GM19467 (cell line): ENCODE data around the gene PARP9.
A peak's percentile ranks its signal among the peaks of the same experiment; 100 is the strongest.

Source experiments
- ATAC-seq: cut with Tn5 transposase; IDR thresholded peaks from one replicate; pipeline ENCODE4 v1.9.1; 2021; ENCODE audit warnings: mild to moderate bottlenecking, moderate library complexity; ENCODE audit not compliant: unreplicated experiment

The PARP9 gene

DNA sequence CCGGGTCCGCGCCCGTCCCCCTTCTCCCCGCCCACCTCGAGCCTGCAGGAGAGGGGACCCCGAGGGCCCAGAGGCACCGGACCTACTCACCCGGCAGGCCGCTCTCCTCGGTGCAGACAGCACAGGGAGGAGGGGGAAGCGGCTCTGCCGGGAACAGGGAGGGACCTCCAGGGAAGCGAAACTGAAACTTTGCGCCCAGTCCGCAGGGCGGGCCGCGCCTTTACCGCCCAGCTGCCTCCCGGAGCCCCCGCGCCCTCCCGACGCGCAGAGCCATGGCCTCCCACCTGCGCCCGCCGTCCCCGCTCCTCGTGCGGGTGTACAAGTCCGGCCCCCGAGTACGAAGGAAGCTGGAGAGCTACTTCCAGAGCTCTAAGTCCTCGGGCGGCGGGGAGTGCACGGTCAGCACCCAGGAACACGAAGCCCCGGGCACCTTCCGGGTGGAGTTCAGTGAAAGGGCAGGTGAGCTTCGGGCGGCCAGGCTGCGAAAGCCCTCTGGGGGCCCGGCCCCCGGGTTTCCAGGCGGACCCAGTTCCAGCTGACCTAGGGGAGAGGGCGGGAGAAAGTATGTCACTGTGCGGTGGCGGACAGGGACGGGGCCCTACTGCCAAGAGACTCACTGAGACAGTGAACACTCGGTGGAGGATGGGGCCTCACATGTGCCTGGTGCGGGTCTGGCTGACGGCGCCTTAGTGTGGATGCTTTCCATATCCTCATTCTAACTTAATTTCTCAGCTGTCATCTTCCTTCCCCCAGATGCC is at the start of gene PARP9, which contains the start of gene DTX3L:
PARP9 (minus strand) TSS at position 146 of the 758 bp plus-strand sequence. CDS start 4,680 bp downstream, outside the sequence.
DTX3L (plus strand) TSS at position 184 of the 758 bp plus-strand sequence; CDS start at position 273, 89 bp downstream.
- ATAC-seq, result peak; percentile 68

DNA sequence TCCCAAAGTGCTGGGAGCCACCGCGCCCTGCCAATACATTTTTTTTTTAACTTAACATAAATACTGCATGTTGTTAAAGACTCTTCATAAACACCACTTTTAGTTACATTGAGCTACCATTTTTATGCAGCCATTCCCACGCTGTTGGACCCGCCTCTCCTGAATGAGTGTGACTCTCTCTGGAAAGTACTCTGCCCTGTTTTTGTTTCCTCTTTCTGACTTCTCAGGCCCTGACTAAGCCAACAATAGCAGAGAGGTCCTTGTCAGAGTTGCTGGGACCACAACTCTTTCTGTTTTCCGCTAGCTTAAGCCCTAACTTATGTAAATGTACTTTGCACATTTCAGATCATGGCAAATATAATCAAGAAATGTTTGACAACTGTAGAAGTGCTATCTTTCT is 48.6 kb upstream of the PARP9 start:
- ATAC-seq, result no peak

DNA sequence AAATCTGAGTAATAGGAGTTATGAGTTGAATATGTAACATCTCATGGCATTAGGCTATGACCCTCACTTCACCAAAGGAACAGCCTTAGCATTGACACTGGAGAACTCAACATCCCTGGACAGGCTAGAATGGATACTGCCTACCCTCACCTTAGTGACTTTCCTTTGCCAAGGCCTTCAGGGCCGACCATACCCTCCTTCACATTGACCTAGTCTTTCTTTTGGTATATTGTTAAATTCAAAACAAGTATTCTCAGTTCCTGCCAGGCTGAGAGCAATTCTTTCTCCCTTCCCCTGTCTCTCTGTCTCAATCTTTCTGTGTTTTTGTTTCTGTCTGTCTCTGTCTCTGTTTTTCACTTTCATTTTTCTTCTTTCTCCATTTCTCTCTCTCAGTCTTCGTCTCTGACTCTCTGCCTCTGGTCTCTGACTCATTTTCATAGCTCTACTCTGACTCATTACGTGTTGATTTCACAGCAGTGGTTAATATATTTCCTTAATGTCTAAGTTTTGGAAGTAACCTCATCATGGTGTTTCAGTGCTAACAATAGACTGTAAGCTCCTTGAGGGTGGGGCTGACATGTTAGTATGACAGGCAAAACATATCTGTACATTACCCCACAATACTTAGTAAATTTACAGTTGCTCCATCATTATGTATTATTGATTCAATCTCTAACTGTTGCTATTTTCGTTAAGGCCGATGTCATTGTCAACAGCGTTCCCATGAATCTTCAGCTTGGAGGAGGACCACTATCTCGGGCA is 45.9 kb upstream of the PARP9 start:
- peak; percentile 91 for ATAC-seq

DNA sequence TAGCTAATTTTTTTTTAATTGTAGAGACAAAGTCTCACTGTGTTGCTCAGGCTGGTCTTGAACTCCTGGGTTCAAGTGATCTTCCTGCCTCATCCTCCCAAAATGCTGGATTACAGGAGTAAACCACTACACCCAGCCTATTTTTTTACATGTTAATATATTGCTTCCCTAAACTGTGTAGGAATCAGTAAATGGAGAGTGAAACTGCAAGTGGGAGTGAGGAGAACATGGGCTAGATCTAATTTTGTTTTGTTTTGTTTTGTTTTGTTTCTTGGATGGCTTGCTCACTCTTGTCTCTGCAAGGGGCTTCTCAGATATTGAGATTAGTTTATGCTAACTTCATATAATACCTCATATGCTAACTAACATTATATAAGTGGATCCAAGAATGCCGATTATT is 44.8 kb upstream of the PARP9 start:
- no peak for ATAC-seq

DNA sequence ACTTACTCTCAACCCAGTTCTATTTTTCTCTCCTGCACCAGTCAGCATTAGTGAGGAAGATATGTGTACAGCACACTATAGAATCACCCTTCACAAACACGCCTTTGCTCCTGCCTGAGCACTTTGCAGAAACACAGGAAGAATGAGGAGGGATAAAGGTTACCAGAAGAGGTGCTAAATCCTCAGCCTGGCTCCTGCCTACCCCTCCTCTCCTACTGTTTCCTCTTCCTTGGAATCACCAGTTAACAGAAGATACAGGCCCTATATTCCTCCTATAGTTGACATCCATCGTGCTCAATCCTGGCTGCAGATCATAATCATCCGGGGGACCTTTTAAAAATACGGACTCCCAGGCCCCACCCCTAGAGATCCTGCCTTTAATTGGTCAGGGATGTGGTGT is 42.2 kb upstream of the PARP9 start:
- no peak for ATAC-seq

DNA sequence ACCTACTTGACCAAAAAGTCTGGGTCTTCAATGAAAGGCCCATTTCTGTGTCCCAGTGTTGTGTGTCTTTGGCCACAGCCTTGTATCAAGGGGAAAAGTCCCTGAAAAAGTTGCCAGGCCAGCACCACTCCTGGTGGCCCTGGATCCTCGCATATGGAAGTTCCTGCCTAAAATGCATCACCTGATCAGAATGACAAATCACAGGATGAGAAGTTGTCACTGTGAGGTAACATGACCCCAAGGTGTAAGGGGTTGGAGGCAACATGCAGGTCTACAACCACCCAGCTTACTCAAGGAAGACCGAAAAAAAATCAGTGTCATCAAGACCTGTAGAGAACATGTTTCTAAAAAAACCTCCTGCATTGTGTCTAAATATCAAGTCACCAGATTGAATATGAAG is 39.0 kb upstream of the PARP9 start:
- no peak for ATAC-seq

DNA sequence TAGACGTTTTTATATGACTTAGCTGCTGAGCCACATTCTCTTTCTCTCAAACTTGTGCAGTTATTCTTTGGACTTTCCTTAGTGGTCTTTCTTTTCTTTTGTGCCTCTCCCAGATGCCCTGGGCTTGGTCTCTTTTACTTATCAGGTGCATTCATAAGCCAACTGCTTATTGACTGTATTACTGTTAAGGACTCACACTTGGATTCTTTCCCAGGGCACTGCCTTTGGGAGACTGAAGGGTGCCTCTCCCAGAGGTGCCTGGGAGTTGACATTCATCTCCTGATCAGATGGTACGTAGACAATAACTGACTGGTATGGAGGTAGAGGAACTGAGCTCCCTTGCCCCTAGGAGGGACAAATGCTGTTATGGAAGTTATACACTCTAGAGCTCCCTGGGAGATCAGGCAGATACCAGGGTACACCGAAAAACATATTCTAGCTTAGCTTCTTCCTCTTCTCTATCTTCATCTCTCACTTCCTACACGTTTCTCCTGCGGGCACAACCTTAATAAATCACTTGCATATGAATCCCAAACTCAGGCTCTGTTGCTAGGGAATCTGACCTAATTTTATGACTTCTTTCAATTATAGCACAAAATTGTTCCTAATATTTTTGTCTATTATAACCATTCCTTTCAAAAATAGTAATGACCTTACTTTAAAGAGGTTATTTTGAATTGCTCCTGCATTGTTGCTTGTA is 38.1 kb upstream of the PARP9 start:
- ATAC-seq, result no peak

DNA sequence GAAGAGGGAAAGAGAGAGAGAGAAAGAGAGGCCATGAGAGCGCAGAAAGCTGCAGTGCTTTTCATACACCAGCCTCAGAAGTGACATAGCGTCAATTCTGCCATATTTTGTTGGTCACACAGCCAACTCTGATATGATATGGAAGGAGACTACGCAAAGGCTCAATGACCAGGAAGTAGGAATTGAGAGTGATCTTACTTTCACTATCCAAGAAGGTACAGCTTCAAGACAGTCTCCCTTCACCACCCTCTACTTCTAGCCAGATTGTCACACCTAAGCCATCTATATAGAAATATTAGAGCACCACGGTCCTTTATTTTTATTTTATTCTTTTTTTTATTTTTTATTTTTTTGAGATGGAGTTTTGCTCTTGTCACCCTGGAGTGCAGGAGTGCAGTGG is 34.5 kb upstream of the PARP9 start:
- ATAC-seq, result no peak

DNA sequence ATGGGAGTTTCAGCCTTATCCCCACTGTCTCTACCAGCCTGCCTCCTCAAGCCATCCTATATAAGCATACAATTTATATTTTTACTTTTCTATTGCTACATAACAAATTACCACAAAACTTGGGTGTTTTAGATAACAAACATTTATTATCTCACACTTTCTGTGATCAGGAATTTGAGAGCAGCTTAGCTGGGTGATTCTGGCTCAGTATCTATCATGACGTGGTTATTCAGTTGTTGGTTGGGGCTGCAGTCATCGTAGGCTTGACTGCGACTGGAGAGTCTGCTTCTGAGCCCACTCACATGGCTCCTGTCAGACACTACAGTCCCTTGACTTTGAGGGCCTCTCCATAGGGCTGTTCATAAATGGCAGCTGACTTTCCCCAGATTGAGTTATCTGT is 34.1 kb upstream of the PARP9 start:
- no peak for ATAC-seq

DNA sequence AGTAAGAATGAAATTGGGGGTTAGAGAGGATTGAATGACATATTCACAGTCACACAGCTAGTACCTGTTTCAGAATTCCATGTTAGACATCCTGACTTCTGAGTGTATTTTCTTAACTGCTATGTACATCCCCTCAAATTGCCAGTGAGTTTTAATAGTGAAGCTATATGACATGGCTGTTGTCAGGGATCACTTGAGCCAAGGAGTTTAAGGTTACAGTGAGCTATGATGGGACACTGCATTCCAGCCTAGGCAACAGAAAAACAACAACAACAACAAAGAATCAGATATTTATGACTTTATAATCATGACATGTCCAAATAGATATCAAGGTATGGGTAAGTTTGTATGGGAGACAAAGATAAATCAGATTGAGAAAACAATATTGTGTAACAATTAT is 29.9 kb upstream of the PARP9 start:
- no peak for ATAC-seq

DNA sequence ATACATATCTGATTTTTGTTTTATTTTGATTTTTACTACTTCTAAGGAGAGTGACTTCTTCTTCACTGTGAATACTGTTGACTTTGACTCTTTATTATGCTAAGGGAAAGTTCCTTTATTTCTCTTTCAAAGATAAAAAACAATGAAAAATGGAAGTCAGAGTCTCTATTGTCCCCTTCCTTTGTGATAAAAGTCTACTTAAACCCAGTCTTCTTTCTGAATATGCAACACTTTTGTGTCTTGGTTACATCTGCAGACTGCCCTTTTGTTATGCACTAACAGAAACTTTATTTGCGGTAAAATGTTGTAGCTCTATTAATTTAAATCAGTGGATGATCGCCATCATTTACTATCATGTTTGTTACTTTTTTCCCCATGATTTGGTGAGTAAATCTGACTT is 26.5 kb upstream of the PARP9 start:
- ATAC-seq, result no peak

DNA sequence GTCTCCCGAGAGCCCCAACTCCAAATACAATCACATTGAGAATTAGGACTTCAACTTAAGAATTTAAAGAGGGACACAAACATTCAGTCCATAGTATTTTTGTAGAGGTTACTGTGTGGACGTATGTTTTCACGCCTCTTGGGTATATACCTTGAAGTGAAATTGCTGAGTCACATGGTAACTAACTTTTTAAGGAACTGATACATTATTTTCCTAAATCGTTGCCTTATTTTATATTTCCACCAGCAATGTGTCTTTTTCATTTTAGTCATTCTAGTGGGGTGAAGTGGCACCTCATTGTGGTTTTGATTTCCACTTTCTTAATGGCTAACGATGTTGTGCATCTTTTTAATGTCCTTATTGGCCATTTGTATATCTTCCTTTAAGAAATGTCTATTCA is 25.2 kb upstream of the PARP9 start:
- peak; percentile 56 for ATAC-seq

DNA sequence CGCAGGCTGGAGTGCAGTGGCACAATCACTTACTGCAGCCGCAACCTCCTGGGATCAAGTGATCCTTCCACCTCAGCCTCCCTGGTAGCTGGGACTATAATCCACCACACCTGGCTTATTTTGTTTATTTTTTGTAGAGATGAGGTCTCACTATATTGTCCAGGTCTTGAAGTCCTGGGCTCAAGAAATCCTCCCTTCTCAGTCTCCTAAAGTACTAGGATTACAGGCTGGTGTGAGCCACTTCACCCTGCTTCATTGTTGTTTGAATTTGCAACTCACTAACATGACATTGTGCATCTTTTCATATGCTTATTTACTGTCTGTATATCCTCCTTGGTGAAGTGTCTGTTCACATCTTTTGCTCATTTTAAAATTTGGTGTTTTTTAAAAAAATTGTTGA is 23.5 kb upstream of the PARP9 start:
- ATAC-seq, result no peak

DNA sequence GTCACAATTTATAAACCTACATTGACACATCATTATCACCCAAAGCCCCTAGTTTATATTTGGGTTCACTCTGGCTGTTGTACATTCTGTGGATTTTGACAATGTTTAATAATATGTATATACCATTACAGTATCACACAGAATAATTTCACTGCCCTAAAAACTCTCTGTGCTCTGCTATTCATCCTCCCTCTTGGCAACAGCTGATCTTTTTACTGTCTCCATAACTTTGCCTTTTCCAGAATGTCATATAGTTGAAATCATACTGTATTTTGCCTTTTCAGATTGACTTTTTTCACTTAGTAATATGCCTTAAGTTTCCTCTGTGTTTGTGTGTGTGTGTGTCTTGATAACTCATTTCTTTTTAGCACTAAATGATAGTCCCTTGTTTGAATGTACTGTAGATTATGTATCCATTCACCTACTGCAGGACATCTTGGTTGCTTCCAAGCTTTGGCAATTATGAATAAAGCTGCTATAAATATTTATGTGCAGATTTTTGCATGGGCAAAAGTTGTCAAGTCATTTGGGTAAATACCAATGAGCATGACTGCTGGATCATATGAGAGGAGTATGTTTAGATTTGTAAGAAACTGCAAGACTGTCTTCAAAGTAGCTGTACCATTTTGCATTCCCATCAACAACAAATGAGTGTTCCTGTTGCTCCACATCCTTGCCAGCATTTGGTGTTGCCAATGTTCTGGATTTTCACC is 22.8 kb upstream of the PARP9 start:
- no peak for ATAC-seq

DNA sequence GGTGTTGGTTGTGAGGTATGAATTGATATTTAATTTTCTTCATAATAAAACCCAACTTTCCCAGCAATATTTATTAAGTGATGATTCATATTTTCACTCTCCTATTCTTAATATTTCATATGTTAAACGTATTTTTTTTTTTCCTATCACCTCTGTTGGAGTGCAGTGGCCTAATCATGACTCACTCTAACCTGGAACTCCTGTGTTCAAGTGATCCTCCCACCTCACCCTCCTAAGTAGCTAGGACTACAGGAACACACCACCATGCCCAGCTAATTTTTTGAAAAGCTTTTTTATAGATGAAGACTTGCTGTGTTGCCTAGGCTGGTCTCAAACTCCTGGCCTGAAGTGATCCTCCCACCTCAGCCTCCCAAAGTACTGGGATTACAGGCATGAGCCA is 22.0 kb upstream of the PARP9 start:
- no peak for ATAC-seq

DNA sequence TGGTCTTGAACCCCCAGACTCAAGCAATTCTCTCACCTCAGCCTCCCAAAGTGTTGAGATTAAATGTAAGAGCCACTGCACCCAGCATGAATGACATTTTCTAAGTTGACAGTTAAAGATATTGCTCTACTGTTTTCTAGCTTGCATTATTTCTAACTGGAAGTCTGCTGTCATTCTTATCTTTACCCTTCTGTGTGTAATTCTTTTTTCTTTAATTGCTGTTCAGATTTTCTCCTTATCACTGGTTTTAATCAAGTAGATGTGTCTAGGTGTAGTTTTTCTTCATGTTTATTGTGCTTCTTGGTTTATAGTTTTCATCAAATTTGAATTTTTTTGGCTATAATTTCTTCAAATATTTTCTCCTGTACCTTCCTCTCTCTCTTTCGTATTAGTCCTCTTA is 18.3 kb upstream of the PARP9 start:
- ATAC-seq, result no peak

DNA sequence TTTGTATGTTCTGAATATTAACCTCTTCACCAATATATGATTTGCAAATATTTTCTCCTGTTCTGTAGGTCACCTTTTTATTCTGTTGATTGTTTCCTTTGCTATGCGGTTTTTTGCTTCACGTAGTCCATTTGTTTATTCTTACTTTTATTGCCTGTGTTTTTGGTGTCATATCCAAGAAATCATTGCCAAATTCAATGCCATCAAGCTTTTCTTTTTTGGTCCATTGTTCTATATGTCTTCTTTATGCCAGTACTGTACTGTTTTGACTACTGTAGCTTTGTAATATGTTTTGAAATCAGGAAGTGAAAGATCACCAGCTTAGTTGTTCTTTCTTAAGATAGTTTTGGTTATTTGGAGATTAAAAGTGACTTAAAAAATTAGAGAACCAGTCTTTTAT is 17.5 kb upstream of the PARP9 start:
- no peak for ATAC-seq

DNA sequence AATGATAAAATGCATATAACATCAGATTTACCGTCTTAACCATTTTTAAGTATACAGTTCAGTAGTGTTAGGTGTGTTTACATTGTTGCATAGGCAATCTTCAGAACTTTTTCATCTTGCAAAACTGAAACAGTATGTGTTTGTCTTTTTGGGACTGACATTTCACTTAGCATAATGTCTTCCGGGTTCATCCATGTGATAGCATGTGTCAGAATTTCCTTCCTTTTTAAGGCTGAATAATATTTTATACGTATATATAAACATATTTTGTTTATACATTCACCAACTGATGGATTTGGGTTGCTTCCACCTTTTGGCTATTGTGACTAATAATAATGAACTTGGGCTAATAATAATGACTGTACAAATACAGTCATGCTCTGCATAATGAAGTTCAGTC is 16.4 kb upstream of the PARP9 start:
- no peak for ATAC-seq

DNA sequence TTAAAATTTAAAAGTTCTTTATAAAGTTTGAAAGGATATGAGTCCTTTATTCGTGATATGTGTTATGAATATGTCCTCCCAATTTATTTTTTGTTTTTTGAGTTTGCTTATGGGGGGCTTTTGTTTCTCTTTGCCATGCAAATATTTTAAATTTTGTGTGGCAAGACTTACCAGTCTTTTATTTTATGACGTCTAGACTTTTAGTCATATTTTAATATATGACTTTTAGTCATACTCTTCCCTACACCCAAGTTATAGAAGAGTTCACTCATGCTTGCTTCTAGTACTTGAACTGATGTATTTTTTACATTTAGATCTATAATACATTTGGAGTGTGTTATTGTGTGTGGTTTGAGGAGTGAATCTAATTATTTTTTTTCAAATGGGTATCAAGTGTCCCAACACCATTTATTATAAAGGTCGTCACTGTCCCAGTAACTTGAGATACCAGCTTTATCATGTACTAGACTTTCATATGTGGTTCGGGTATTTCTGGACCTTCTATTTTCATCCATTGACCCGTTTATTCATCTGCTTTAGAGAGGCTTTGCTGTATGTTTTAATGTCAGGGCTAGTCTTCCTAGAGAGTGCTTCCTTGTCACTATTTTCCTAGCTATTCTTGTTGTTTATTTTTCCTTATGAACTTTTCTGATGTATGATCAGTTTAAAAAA is 14.1 kb upstream of the PARP9 start:
- ATAC-seq, result no peak

DNA sequence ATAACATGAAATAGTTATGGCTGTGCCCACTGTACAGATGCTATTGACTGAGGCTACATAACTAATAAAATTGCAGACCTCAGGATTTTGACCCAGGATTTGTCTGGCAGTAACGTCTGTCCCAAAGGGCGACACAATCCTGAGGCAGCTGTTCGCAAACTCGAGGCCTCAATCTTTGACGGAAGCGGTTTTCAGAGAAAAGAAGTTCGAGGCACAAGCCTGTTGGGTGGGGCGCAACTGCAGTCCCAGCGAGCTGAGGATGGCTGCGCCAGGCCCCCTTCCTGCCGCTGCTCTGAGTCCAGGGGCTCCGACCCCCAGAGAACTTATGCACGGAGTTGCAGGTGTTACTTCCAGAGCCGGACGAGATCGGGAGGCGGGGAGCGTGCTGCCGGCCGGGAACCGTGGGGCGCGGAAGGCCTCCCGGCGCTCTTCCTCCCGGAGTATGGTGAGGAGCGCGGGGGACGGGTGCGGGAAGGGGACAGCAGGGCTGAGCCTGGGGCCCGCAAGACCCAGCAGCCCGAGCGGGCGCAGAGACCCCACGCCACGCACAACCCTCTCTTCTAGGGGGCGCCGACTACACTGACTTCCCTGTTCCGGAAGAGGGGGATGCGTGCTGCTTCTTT is 13.4 kb upstream of the PARP9 start, which contains the start of gene PARP15:
PARP15 (plus strand) TSS at position 242 of the 623 bp plus-strand sequence; CDS start at position 260, 18 bp downstream.
- no peak for ATAC-seq
